HepG2 (cell line): ENCODE results near the gene MT1M. TPM values are rescaled to one million over a fixed set of nuclear protein-coding genes. Genes with fewer than 3 reads are reported as not detected.

Experiments used
- ARHGAP35 ChIP-seq: sonication (generic); formaldehyde crosslinking; IDR thresholded peaks from 2 replicates; pipeline ENCODE4 v1.9.0; 2022; ENCODE audit warnings: mild to moderate bottlenecking, inconsistent platforms, moderate library complexity, missing genetic modification reagents, borderline replicate concordance
- EHMT2 ChIP-seq: fragments of 200-600 bp; sonication (generic); IDR thresholded peaks from 2 replicates; pipeline ENCODE4 v1.7.0; 2017; ENCODE audit warnings: antibody characterized with exemption, low read depth, low read length, borderline replicate concordance
- ELK4 ChIP-seq: sonication (generic); formaldehyde crosslinking; IDR thresholded peaks from 2 replicates; pipeline ENCODE4 v1.9.0; 2021; ENCODE audit warnings: missing genetic modification reagents, borderline replicate concordance
- GABPB1 ChIP-seq: IDR thresholded peaks from 2 replicates; pipeline ENCODE4 v1.6.1; 2016; ENCODE audit warnings: mild to moderate bottlenecking, missing genetic modification reagents, moderate library complexity, missing compliant biosample characterization
- GZF1 ChIP-seq: sonication (generic); formaldehyde crosslinking; IDR thresholded peaks from 2 replicates; pipeline ENCODE4 v1.5.1; 2020; ENCODE audit warnings: mild to moderate bottlenecking, missing genetic modification reagents
- HMG20A ChIP-seq: IDR thresholded peaks from 2 replicates; pipeline ENCODE4 v1.6.1; 2016; ENCODE audit warnings: borderline replicate concordance
- MAFG ChIP-seq: sonication (generic); formaldehyde crosslinking; IDR thresholded peaks from 2 replicates; pipeline ENCODE4 v1.5.1; 2020; ENCODE audit warnings: mild to moderate bottlenecking, missing genetic modification reagents
- MXD3 ChIP-seq: IDR thresholded peaks from 2 replicates; pipeline ENCODE4 v1.6.1; 2016; ENCODE audit warnings: mild to moderate bottlenecking, missing biosample characterization, missing genetic modification reagents
- NCOA1 ChIP-seq: sonication (generic); formaldehyde crosslinking; IDR thresholded peaks from 2 replicates; pipeline ENCODE4 v1.9.0; 2021; ENCODE audit warnings: missing genetic modification reagents
- PTBP1 ChIP-seq: fragments of 200-400 bp; formaldehyde crosslinking; IDR thresholded peaks from 2 replicates; pipeline ENCODE4 v1.6.1; 2018; ENCODE audit warnings: low read length, low read depth; ENCODE audit not compliant: poor library complexity, severe bottlenecking
- RARG ChIP-seq: sonication (generic); formaldehyde crosslinking; IDR thresholded peaks from 2 replicates; pipeline ENCODE4 v1.4.0; 2020; ENCODE audit warnings: low read depth, mild to moderate bottlenecking, missing genetic modification reagents
- SP5 ChIP-seq: IDR thresholded peaks from 2 replicates; pipeline ENCODE4 v1.6.1; 2016; ENCODE audit warnings: low read depth, borderline replicate concordance
- XRCC5 ChIP-seq: fragments of 200-400 bp; formaldehyde crosslinking; optimal IDR thresholded peaks from 2 replicates; pipeline ENCODE3; 2017; ENCODE audit warnings: mild to moderate bottlenecking, low read length
- ZBTB3 ChIP-seq: sonication (generic); formaldehyde crosslinking; IDR thresholded peaks from 2 replicates; pipeline ENCODE4 v1.4.0; 2020; ENCODE audit warnings: low read depth, mild to moderate bottlenecking, moderate library complexity, missing genetic modification reagents, borderline replicate concordance
- ZFYVE20 ChIP-seq: sonication (generic); formaldehyde crosslinking; IDR thresholded peaks from 2 replicates; pipeline ENCODE4 v1.8.0; 2023; ENCODE audit warnings: low read depth, mild to moderate bottlenecking, moderate library complexity, missing genetic modification reagents, borderline replicate concordance
- ZNF33A ChIP-seq: sonication (generic); formaldehyde crosslinking; IDR thresholded peaks from 2 replicates; pipeline ENCODE4 v1.5.1; 2020; ENCODE audit warnings: missing genetic modification reagents, mild to moderate bottlenecking, moderate library complexity, borderline replicate concordance
- ZNF589 ChIP-seq: sonication (generic); formaldehyde crosslinking; conservative IDR thresholded peaks from 2 replicates; pipeline ENCODE4 v1.8.0; 2022; ENCODE audit warnings: mild to moderate bottlenecking, moderate library complexity, missing genetic modification reagents
- ZNF747 ChIP-seq: sonication (generic); formaldehyde crosslinking; IDR thresholded peaks from 2 replicates; pipeline ENCODE4 v1.8.1; 2023; ENCODE audit warnings: missing genetic modification reagents, mild to moderate bottlenecking, borderline replicate concordance
- polyA plus RNA-seq, 8 experiments: library from polyadenylated mRNA; depleted of rRNA in 3 of 8; stranded (reverse) in 7 of 8; unstranded in 1 of 8; fragments of >200 nt; fragmentation: Illumina TruSeq in 4 of 8; extraction: Trizol in 4 of 8; gene quantifications; 2 replicates each; pipeline versions ENCODE4 v1.2.1 to v1.2.3, GENCODE V29; 2011 to 2016; ENCODE audit warnings: low read depth in 4 of 8, missing spikeins in 1 of 8, mixed read lengths in 1 of 8; ENCODE audit not compliant: insufficient read depth in 1 of 8
- total RNA-seq, 5 experiments: library from RNA; depleted of rRNA; stranded (reverse); fragments of >200 nt; fragmentation: Illumina TruSeq; extraction: Trizol; gene quantifications; 2 replicates each; pipeline ENCODE4 v1.2.3, GENCODE V29; 2016; ENCODE audit warnings: low read depth in 1 of 5
- TF ChIP-seq, protein P1 (sequence below): sonication (generic); formaldehyde crosslinking; IDR thresholded peaks from 2 replicates; pipeline ENCODE4 v1.4.0; 2020; ENCODE audit warnings: low read depth, mild to moderate bottlenecking, missing genetic modification reagents
- TF ChIP-seq, protein P2 (sequence below): sonication (generic); formaldehyde crosslinking; IDR thresholded peaks from 2 replicates; pipeline ENCODE4 v1.5.0; 2020; ENCODE audit warnings: missing genetic modification reagents
- TF ChIP-seq, protein P3 (sequence below): sonication (generic); formaldehyde crosslinking; IDR thresholded peaks from 2 replicates; pipeline ENCODE4 v1.4.0; 2020; ENCODE audit warnings: mild to moderate bottlenecking, missing genetic modification reagents

MT1M gene
- total and polyA plus RNA-seq, 2 of the 13 experiments (the other 11 are each of a cell fraction or from before 2014, with no cell fraction given) = 4.6 TPM; not detected in 1

GRCh38 chr16:56681939-56682702 is 49.7 kb downstream of the MT1M start, which contains the start of gene MT1X (continued):
- TF ChIP-seq ELK4 (no peak), ZBTB3 (CRISPR knock-in tag) (peak; percentile 35; the same call in 1 of the 2 replicates), MXD3 (CRISPR knock-in tag) (no peak; the same call in 1 of the 2 replicates), EHMT2 (no peak), NCOA1 (CRISPR knock-in tag) (0 out of 2 replicates have a peak, but pooled peaks have one; percentile 67), ZNF747 (CRISPR knock-in tag) (no peak), XRCC5 (peak; percentile 87), RARG (CRISPR knock-in tag) (no peak), ARHGAP35 (CRISPR knock-in tag) (peak; percentile 64; the same call in 1 of the 2 replicates), PTBP1 (peak; percentile 94), ZFYVE20 (CRISPR knock-in tag) (no peak), ZNF33A (CRISPR knock-in tag) (no peak), GABPB1 (CRISPR knock-in tag) (peak; percentile 72; the same call in 1 of the 2 replicates), GZF1 (CRISPR knock-in tag) (no peak), MAFG (CRISPR knock-in tag) (no peak), ZNF589 (CRISPR knock-in tag) (peak; percentile 87), HMG20A (CRISPR knock-in tag) (peak; percentile 33; the same call in 1 of the 2 replicates), SP5 (CRISPR knock-in tag) (peak; percentile 81; the same call in 1 of the 2 replicates)
- TF ChIP-seq, protein P1, sequence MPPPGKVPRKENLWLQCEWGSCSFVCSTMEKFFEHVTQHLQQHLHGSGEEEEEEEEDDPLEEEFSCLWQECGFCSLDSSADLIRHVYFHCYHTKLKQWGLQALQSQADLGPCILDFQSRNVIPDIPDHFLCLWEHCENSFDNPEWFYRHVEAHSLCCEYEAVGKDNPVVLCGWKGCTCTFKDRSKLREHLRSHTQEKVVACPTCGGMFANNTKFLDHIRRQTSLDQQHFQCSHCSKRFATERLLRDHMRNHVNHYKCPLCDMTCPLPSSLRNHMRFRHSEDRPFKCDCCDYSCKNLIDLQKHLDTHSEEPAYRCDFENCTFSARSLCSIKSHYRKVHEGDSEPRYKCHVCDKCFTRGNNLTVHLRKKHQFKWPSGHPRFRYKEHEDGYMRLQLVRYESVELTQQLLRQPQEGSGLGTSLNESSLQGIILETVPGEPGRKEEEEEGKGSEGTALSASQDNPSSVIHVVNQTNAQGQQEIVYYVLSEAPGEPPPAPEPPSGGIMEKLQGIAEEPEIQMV (CRISPR knock-in tag) = 0 out of 2 replicates have a peak, but pooled peaks have one; percentile 7
- TF ChIP-seq, protein P2, sequence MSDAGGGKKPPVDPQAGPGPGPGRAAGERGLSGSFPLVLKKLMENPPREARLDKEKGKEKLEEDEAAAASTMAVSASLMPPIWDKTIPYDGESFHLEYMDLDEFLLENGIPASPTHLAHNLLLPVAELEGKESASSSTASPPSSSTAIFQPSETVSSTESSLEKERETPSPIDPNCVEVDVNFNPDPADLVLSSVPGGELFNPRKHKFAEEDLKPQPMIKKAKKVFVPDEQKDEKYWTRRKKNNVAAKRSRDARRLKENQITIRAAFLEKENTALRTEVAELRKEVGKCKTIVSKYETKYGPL (CRISPR knock-in tag) = no peak
- TF ChIP-seq, protein P3, sequence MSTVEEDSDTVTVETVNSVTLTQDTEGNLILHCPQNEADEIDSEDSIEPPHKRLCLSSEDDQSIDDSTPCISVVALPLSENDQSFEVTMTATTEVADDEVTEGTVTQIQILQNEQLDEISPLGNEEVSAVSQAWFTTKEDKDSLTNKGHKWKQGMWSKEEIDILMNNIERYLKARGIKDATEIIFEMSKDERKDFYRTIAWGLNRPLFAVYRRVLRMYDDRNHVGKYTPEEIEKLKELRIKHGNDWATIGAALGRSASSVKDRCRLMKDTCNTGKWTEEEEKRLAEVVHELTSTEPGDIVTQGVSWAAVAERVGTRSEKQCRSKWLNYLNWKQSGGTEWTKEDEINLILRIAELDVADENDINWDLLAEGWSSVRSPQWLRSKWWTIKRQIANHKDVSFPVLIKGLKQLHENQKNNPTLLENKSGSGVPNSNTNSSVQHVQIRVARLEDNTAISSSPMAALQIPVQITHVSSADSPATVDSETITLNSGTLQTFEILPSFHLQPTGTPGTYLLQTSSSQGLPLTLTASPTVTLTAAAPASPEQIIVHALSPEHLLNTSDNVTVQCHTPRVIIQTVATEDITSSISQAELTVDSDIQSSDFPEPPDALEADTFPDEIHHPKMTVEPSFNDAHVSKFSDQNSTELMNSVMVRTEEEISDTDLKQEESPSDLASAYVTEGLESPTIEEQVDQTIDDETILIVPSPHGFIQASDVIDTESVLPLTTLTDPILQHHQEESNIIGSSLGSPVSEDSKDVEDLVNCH = no peak
